Measurements from ENCODE around the gene RIC3. TPM values are rescaled to one million over a fixed set of nuclear protein-coding genes. Genes with fewer than 3 reads are reported as not detected.

Gene RIC3
- total RNA-seq, 2 donors from 2014 or later, result 1.4 to 3.3 TPM

GRCh38 chr11:8095806-8096522 is 72.9 kb downstream of the RIC3 start:
- intact Hi-C loops (cut with DNase I, micrococcal nuclease), result loop anchor here in 1 of 2 donors (5.0 to 10.0 kb wide), 2 partner anchors 61 to 89 kb away; no protein-coding TSS in a partner anchor
- DNase-seq (no peak), ATAC-seq (no peak)

- ATAC-seq, result no peak
- intact Hi-C loops (cut with DNase I, micrococcal nuclease), result loop anchor here in 1 of 2 donors (5.0 to 10.0 kb wide), 2 partner anchors 61 to 88 kb away; no protein-coding TSS in a partner anchor
Measured at GRCh38 chr11:8095371-8095770, 73.5 kb downstream of the RIC3 start.

GRCh38 chr11:8094656-8095055 is 74.2 kb downstream of the RIC3 start:
- ATAC-seq (no peak), DNase-seq (no peak)
- intact Hi-C loops (cut with DNase I, micrococcal nuclease), result loop anchor here in 1 of 2 donors (5.0 to 10.0 kb wide), 2 partner anchors 60 to 87 kb away; no protein-coding TSS in a partner anchor

More at GRCh38 chr11:8095371-8095770, 73.5 kb downstream of the RIC3 start:
- no peak for DNase-seq

GRCh38 chr11:8093931-8094575 is 74.8 kb downstream of the RIC3 start:
- intact Hi-C loops (cut with DNase I, micrococcal nuclease), result loop anchor here in 1 of 2 donors (10.0 kb wide), 1 partner anchor 59 kb away; no protein-coding TSS in a partner anchor
- DNase-seq (peak in 1 of 2 donors; percentile 40), ATAC-seq (peak; percentile 88)

- intact Hi-C loops (cut with DNase I, micrococcal nuclease), result loop anchor here in 1 of 2 donors (10.0 kb wide), 1 partner anchor 58 kb away; no protein-coding TSS in a partner anchor
- peak; percentile 56 to 76 for DNase-seq
- peak; percentile 82 for ATAC-seq
Measured at GRCh38 chr11:8092587-8093424, 76.0 kb downstream of the RIC3 start.

GRCh38 chr11:8091721-8092120 is 77.1 kb downstream of the RIC3 start:
- intact Hi-C loops (cut with DNase I, micrococcal nuclease), result loop anchor here in 1 of 2 donors (10.0 kb wide), 1 partner anchor 57 kb away; no protein-coding TSS in a partner anchor
- DNase-seq, result no peak
- ATAC-seq, result no peak

- ATAC-seq (no peak), DNase-seq (peak in 1 of 2 donors; percentile 28)
- intact Hi-C loops (cut with DNase I, micrococcal nuclease), result loop anchor here in 1 of 2 donors (10.0 kb wide), 1 partner anchor 56 kb away; no protein-coding TSS in a partner anchor
Measured at GRCh38 chr11:8090756-8091155, 78.1 kb downstream of the RIC3 start.

GRCh38 chr11:8089791-8090510 is 78.9 kb downstream of the RIC3 start:
- ATAC-seq, result no peak
- intact Hi-C loops (cut with DNase I, micrococcal nuclease), result loop anchor here in 1 of 2 donors (10.0 kb wide), 1 partner anchor 55 kb away; no protein-coding TSS in a partner anchor
- DNase-seq, result no peak

- DNase-seq (peak in 1 of 2 donors; percentile 16), ATAC-seq (no peak)
- intact Hi-C loops (cut with DNase I, micrococcal nuclease), result no loop called here
Measured at GRCh38 chr11:8087756-8088155, 81.1 kb downstream of the RIC3 start.

GRCh38 chr11:8087185-8087584 is 81.6 kb downstream of the RIC3 start:
- intact Hi-C loops (cut with DNase I, micrococcal nuclease), result no loop called here

GRCh38 chr11:8086571-8086970 is 82.3 kb downstream of the RIC3 start:
- no peak for ATAC-seq
- intact Hi-C loops (cut with DNase I, micrococcal nuclease), result no loop called here

More at GRCh38 chr11:8087185-8087584, 81.6 kb downstream of the RIC3 start:
- ATAC-seq (no peak), DNase-seq (no peak)

GRCh38 chr11:8086001-8086479 is 82.8 kb downstream of the RIC3 start:
- intact Hi-C loops (cut with DNase I, micrococcal nuclease), result no loop called here
- ATAC-seq (no peak), DNase-seq (no peak)

More at GRCh38 chr11:8086571-8086970, 82.3 kb downstream of the RIC3 start:
- DNase-seq, result no peak

GRCh38 chr11:8085011-8085645 is 83.7 kb downstream of the RIC3 start:
- ATAC-seq (no peak), DNase-seq (no peak)
- intact Hi-C loops (cut with DNase I, micrococcal nuclease), result no loop called here

GRCh38 chr11:8084352-8084751 is 84.5 kb downstream of the RIC3 start:
- ATAC-seq (no peak), DNase-seq (no peak)
- intact Hi-C loops (cut with DNase I, micrococcal nuclease), result no loop called here

GRCh38 chr11:8083871-8084281 is 84.9 kb downstream of the RIC3 start:
- ATAC-seq (no peak), DNase-seq (no peak)
- intact Hi-C loops (cut with DNase I, micrococcal nuclease), result no loop called here

GRCh38 chr11:8083088-8083395 is 85.8 kb downstream of the RIC3 start:
- intact Hi-C loops (cut with DNase I, micrococcal nuclease), result no loop called here
- ATAC-seq, result no peak
- DNase-seq, result no peak

GRCh38 chr11:8082391-8083087 is 86.3 kb downstream of the RIC3 start:
- ATAC-seq, result no peak
- no peak for DNase-seq
- intact Hi-C loops (cut with DNase I, micrococcal nuclease), result no loop called here
